GM19035 (cell line): ENCODE data around the gene AHCYL2.
A peak's percentile ranks its signal among the peaks of the same experiment; 100 is the strongest.

Source experiments
- ATAC-seq: cut with Tn5 transposase; IDR thresholded peaks from one replicate; pipeline ENCODE4 v1.9.1; 2021; ENCODE audit not compliant: unreplicated experiment

AHCYL2 gene

GRCh38 chr7:129224251-129225205, at the start of gene AHCYL2:
AHCYL2 (plus strand) TSS chr7:129225030.
- peak; percentile 91 for ATAC-seq

GRCh38 chr7:129176916-129177710, 47.7 kb upstream of the AHCYL2 start:
- no peak for ATAC-seq

- no peak for ATAC-seq
Measured at GRCh38 chr7:129184981-129185670, 39.7 kb upstream of the AHCYL2 start.

GRCh38 chr7:129186749-129187260, 38.0 kb upstream of the AHCYL2 start:
- no peak for ATAC-seq

GRCh38 chr7:129187681-129188371, 37.0 kb upstream of the AHCYL2 start:
- ATAC-seq, result no peak

- no peak for ATAC-seq
Measured at GRCh38 chr7:129188372-129188891, 36.4 kb upstream of the AHCYL2 start, which contains the start of gene SMO. SMO (plus strand) TSS chr7:129188633; CDS start chr7:129189152, 519 bp downstream.

- ATAC-seq, result no peak
Measured at GRCh38 chr7:129188892-129189660, 35.8 kb upstream of the AHCYL2 start.

GRCh38 chr7:129189661-129190310, 35.0 kb upstream of the AHCYL2 start:
- ATAC-seq, result no peak

GRCh38 chr7:129191272-129191671, 33.6 kb upstream of the AHCYL2 start:
- ATAC-seq, result no peak

- no peak for ATAC-seq
Measured at GRCh38 chr7:129193892-129194291, 30.9 kb upstream of the AHCYL2 start.

- ATAC-seq, result no peak
Measured at GRCh38 chr7:129197771-129198170, 27.1 kb upstream of the AHCYL2 start.

- no peak for ATAC-seq
Measured at GRCh38 chr7:129199406-129199805, 25.4 kb upstream of the AHCYL2 start.

- ATAC-seq, result no peak
Measured at GRCh38 chr7:129202058-129202777, 22.6 kb upstream of the AHCYL2 start.

- ATAC-seq, result no peak
Measured at GRCh38 chr7:129203050-129203741, 21.6 kb upstream of the AHCYL2 start.

- no peak for ATAC-seq
Measured at GRCh38 chr7:129205126-129205818, 19.6 kb upstream of the AHCYL2 start.

- ATAC-seq, result no peak
Measured at GRCh38 chr7:129205987-129206785, 18.6 kb upstream of the AHCYL2 start.
